ENCODE measurements around the gene MBD5. TPM values are rescaled to one million over a fixed set of nuclear protein-coding genes. Genes with fewer than 3 reads are reported as not detected.

MBD5 gene
- polyA plus RNA-seq, 2 of the 4 experiments (the other 2 are of a cell fraction): 5.4 to 24.1 TPM

DNA sequence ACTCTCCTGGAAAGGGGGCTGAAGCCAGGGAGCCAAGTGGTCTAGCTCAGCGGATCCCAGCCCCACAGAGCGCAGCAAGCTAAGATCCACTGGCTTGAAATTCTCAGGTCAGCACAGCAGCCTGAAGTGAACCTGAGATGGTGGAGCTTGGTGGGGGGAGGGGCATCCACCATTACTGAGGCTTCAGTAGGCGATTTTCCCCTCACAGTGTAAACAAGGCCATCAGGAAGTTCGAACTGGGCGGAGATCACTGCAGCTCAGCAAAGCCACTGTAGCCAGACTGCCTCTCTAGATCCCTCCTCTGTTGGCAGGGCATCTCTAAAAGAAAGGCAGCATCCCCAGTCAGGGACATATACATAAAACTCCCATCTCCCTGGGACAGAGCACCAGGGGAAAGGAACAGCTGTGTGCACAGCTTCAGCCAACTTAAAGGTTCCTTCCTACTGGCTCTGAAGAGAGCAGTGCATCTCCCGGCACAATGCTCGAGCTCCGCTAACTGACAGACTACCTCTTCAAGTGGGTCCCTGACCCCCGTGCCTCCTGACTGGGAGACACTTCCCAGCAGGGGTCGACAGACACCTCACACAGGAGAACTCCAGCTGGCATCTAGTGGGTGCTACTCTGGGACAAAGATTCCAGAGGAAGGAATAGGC is 341.4 kb downstream of the MBD5 start:
- TF ChIP-seq CHD2 (IDR thresholded peaks at IDR 0.05; ENCODE audit: low read length, partially characterized antibody) (no peak), ESRRA (IDR thresholded peaks at IDR 0.05; ENCODE audit: borderline replicate concordance, low read length) (no peak), JUN (IDR thresholded peaks at IDR 0.05) (no peak), FOSB (CRISPR knock-in tag; IDR thresholded peaks at IDR 0.05) (no peak), RNF2 (IDR thresholded peaks at IDR 0.05; ENCODE audit: borderline replicate concordance, low read depth) (no peak), RCOR1 (IDR thresholded peaks at IDR 0.05; ENCODE audit: low read depth, low read length) (no peak), EHF (CRISPR knock-in tag; IDR thresholded peaks at IDR 0.05) (no peak), KDM5A (IDR thresholded peaks at IDR 0.05) (no peak)
- TF ChIP-seq, protein P1, sequence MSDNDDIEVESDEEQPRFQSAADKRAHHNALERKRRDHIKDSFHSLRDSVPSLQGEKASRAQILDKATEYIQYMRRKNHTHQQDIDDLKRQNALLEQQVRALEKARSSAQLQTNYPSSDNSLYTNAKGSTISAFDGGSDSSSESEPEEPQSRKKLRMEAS (IDR thresholded peaks at IDR 0.05): no peak
- TF ChIP-seq, protein P2, sequence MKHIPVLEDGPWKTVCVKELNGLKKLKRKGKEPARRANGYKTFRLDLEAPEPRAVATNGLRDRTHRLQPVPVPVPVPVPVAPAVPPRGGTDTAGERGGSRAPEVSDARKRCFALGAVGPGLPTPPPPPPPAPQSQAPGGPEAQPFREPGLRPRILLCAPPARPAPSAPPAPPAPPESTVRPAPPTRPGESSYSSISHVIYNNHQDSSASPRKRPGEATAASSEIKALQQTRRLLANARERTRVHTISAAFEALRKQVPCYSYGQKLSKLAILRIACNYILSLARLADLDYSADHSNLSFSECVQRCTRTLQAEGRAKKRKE (CRISPR knock-in tag; IDR thresholded peaks at IDR 0.05; ENCODE audit: low read depth): no peak
- 0 out of 3 replicates have a peak, but pooled peaks cover 2% of the 10 kb centered on the region for H3K9me3 ChIP-seq
- CTCF ChIA-PET: no interaction called here
- no peak overlapping the region for H3K4me3 ChIP-seq
- H3K27ac ChIP-seq: no peak overlapping the region
- ATAC-seq: no peak
- 74% methylated on average over 4 of the region's 10 CpGs for WGBS (ENCODE audit: missing lambda C conversion rate)
- POLR2A ChIA-PET: no interaction called here
- no peaks in the 10 kb centered on the region for H3K4me1 ChIP-seq
- H3K4me2 ChIP-seq: no peak overlapping the region
- FAIRE-seq: no peak
- DNase-seq (ENCODE audit: low read depth in 1 of 2, low spot score in 1 of 2): no peak

DNA sequence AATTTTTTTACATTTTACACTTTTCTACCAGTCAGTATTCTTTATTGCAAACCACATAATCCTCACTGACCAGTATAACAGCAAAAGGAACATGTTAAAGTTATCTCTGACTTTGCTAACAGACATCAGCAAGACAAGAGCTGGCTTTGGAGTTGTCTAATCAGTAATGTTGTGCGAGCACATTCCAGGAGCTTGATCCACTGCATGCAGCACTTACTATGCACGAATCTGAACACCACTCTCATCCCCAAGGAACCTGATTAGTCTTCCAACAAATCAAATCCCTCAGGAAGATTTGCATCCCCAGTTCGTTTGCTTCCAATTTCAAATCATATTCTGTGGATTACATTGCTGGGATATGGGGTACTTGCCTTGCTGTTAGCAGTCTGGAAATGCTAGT is 354.3 kb downstream of the MBD5 start:
- Histone ChIP-seq H3K9me3 (no peaks in the 10 kb centered on the region), H3K4me1 (no peaks in the 10 kb centered on the region), H3K27ac (no peak overlapping the region), H3K4me3 (no peak overlapping the region), H3K4me2 (no peak overlapping the region)
- TF ChIP-seq JUN (IDR thresholded peaks at IDR 0.05) (no peak), ZNF302 (CRISPR knock-in tag; IDR thresholded peaks at IDR 0.05) (no peak), ZSCAN20 (CRISPR knock-in tag; IDR thresholded peaks at IDR 0.05) (no peak), ESRRA (IDR thresholded peaks at IDR 0.05; ENCODE audit: borderline replicate concordance, low read length) (no peak)
- TF ChIP-seq, protein P3, sequence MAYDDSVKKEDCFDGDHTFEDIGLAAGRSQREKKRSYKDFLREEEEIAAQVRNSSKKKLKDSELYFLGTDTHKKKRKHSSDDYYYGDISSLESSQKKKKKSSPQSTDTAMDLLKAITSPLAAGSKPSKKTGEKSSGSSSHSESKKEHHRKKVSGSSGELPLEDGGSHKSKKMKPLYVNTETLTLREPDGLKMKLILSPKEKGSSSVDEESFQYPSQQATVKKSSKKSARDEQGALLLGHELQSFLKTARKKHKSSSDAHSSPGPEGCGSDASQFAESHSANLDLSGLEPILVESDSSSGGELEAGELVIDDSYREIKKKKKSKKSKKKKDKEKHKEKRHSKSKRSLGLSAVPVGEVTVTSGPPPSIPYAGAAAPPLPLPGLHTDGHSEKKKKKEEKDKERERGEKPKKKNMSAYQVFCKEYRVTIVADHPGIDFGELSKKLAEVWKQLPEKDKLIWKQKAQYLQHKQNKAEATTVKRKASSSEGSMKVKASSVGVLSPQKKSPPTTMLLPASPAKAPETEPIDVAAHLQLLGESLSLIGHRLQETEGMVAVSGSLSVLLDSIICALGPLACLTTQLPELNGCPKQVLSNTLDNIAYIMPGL (CRISPR knock-in tag; IDR thresholded peaks at IDR 0.05; ENCODE audit: borderline replicate concordance): no peak
- 37% methylated on average over 3 of the region's 3 CpGs for WGBS (ENCODE audit: missing lambda C conversion rate)
- DNase-seq (ENCODE audit: low read depth in 1 of 2, low spot score in 1 of 2) (no peak), FAIRE-seq (no peak), ATAC-seq (no peak)
- POLR2A ChIA-PET: no interaction called here
- CTCF ChIA-PET: no interaction called here

DNA sequence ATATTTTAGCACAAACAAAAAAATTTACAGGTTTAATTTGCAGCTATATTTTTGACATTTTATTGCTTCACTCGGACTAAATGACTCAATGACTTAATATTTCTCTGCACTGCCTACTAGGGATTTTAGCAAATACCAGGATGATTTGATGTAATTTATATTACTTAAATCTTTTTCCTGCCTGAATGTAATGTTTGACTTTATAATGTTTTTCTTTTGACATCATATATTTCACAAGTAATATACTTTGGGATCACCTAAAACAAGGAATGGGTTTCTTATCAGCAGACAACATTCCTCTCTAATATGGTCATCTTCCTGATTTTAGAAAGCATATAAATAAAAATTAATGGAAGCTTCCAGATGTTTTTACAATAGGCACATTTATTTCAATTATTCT is 370.4 kb downstream of the MBD5 start:
- 30% methylated on average over 1 of the region's 1 CpG for WGBS (ENCODE audit: missing lambda C conversion rate)
- ChIA-PET CTCF (no interaction called here), POLR2A (interaction anchor here (0.6 kb wide), 1 partner anchor 370 kb away, joined by 6 read pairs; the partner anchor contains the start of genes MBD5 and ORC4)
- H3K4me2 ChIP-seq: peak overlapping the region; percentile 11; the same call in 2 of the 3 replicates
- no peak for FAIRE-seq
- ATAC-seq: no peak
- H3K4me1 ChIP-seq: peaks cover 15% of the 10 kb centered on the region; the same call in 2 of the 3 replicates
- H3K27ac ChIP-seq: no peak overlapping the region
- DNase-seq (ENCODE audit: low read depth in 1 of 2, low spot score in 1 of 2): no peak
- TF ChIP-seq, protein P4, sequence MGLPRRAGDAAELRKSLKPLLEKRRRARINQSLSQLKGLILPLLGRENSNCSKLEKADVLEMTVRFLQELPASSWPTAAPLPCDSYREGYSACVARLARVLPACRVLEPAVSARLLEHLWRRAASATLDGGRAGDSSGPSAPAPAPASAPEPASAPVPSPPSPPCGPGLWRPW (IDR thresholded peaks at IDR 0.05): no peak
- TF ChIP-seq ZSCAN20 (CRISPR knock-in tag; IDR thresholded peaks at IDR 0.05): no peak
- no peak for TF ChIP-seq RFX5 (IDR thresholded peaks at IDR 0.05)
- TF ChIP-seq ZC3H11A (IDR thresholded peaks at IDR 0.05): no peak
- peak; percentile 28; the same call in 1 of the 2 replicates for TF ChIP-seq JUNB (IDR thresholded peaks at IDR 0.05)
- TF ChIP-seq, protein P5, sequence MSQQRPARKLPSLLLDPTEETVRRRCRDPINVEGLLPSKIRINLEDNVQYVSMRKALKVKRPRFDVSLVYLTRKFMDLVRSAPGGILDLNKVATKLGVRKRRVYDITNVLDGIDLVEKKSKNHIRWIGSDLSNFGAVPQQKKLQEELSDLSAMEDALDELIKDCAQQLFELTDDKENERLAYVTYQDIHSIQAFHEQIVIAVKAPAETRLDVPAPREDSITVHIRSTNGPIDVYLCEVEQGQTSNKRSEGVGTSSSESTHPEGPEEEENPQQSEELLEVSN (IDR thresholded peaks at IDR 0.05; ENCODE audit: borderline replicate concordance, low read depth): no peak
- H3K4me3 ChIP-seq: no peak overlapping the region
- no peaks in the 10 kb centered on the region for H3K9me3 ChIP-seq

All from A549 (cell line).